Activated CD4-positive, alpha-beta T cell treated with anti-CD3 and anti-CD28 coated beads, Interleukin-2, Interleukin-4, amounts not matched to agents 100 ng/mL and 50 ng/mL, durations not matched to agents 16 hours and 8 hours (primary cell): ENCODE data around the gene KIF26B.

ENCODE experiments used
- DNase-seq: peaks from one replicate; pipeline ENCODE4 v3.0.0-alpha.2; 2020; ENCODE audit warnings: low spot score

Gene KIF26B

DNA sequence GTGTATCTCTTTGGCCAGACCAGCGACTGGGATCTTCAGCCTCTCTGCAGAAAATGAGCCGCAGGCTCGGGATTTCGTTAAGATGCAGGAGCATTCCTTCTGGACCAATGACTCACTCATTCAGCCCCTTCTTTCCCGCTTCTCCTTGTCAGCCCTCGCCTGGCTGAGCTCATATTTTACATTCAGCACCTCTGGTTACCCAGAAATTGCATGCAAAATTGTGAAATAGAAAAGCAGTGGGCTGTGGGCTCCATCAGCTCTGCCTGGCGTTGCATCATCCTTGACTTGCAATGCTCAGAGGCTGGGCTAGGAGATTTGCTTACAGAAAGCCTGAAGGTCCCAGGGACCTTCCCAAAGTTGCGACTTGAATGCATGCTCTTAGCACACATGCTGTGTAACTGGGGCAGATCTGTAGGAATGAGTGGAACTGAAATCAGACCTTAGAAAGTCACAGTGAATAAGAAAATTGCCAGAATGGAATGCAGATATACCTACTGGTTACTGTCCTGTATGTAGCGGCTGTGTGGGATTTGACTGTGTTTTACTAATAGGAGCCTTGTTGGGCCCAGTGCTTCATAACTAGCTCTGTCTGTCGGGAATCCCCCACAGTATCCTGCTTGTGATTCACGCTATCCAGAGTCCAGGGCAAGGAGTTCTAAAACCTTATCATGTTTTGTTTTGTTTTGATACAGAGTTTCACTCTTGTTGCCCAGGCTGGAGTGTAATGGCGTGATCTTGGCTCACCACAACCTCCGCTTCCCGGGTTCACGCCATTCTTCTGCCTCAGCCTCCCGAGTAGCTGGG, 444.8 kb downstream of the KIF26B start:
- no peak for DNase-seq

DNA sequence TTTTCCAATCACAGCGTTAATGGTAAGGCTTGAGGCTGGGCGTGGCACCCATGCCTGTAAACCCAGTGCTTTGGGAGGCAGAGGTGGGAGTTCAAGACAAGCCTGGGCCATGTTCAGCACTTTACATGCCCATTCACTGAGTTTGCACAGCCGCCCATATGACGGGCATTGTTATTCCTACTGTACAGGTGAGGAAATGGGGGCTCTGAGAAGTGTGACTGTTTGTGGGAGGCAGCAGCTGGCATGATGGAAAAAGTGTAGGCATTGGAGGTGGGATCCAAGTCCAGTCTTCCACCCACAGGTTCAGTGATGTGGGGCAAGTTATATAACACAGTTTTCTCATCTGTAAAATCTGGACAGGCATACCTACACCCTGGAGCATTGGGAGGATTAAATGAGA, 445.9 kb downstream of the KIF26B start:
- no peak for DNase-seq

DNA sequence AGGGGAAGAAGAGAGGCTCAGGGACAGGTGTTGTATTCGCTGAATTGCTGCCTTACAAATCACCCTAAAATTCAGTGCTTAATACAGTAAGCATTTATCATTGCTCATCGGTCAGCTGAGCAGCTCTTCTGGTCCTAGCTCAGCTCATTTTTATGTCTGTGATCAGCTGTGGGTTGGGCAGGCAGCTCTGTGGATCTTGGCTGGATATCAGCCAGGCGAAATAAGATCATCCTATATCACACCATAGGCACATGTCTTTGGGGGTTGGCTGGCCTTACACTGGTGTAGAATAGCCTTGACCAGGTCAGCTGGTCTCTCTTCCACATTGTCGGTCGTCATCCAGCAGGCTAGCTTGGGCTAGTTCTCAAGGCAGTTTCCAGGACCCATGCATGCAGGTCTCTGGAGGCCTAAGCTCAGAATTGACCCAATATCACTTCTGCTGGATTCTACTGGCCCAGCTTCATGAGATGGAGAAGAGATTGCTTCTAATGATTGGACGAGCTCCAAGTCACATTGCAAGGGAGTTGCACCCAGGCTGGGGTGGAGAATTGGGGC, 448.6 kb downstream of the KIF26B start:
- DNase-seq, result no peak

DNA sequence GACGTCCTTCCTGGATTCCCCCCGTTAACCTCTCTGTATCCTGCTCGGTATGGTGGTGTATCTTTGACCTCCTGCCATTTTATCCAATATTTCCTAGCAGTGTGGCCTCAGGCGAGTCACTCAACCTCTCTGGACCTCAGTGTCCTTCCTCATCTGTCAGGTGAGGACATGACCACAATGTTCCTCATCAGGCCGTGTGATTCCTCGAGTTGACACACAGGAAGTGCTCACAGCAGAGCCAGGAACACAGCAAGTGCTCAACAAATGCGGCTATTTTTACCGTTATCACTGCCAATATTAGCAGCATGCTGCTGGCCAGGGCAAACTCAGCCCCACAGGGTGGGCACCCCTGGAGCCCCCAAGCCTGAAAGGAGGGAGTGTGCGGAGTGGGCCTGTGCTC, 450.2 kb downstream of the KIF26B start:
- no peak for DNase-seq

DNA sequence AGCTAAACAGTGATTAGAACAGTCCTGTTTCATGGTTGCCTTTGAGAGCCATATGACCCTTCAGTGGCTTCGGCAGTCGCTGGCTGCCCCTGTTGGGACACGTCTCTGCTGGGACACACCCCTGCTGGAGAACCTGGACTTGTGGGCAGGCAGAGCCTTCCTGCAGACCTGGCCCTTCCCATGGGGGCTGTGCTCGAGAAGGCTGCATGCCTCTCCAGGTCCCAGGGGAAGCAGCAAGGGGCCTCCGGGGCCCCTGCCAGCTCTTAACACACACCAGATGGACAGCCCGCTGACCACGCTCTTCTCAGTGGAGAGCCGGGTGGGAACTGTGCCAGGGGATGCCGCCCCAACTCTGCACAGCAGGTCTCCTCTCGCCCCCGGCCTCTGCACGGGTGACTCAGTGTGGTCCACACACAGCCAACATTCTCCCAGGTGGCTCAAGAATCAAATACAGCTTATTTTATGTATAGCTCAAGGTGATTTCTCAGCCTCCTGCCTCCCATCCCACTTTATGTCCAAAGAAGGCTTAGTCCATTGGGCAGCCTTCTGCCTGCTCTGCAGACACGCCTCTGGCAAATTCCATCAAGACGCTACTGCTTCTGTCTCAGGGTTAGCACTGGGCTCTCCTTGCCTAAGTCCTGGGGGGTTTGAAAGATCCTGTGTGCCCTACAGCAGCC, 450.8 kb downstream of the KIF26B start:
- no peak for DNase-seq

DNA sequence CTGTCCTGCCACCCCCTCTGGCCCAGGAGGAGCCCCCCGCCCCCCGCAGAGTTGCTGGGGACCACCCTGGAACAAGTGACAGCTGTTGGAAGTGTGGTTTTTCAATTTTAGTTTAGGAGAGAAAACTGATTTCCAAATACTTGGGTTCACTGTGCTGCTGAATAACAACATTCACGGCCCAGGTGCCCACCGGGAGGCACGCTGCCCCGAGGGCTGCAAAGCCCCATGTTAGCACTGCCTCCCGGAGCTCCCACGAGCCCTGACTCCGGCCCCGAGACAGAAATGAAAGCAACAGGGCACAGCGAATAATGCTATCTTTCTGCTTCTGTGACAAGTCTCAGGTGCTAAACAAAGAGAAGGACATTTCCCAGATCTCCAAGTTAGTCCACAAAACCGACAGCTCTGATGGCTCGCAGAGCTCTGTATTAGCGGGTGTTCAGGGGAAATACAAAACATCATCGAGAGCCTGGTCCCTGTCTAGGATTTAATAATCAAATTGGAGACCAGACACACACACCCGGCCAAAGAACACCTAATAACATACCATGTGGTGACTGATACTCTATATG, 451.5 kb downstream of the KIF26B start:
- no peak for DNase-seq

DNA sequence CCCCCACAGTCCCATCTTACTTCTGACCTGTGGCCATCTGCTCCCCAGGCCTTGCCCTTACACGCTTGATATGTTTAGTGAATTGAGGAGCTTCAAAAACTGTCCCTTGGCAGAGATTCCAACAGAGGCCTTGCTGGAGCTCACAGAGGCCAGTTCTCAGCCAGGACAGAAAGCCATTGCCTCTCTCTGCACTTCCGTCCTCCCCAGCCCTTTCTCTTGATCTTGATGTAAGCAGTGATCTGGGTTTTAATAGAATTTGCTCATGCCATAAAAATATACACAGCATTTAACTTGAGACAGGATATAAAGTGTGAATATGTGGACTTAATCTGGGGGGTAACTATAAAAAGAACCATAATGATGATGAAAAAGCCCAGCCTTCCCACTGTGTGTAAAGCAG, 453.5 kb downstream of the KIF26B start:
- no peak for DNase-seq

DNA sequence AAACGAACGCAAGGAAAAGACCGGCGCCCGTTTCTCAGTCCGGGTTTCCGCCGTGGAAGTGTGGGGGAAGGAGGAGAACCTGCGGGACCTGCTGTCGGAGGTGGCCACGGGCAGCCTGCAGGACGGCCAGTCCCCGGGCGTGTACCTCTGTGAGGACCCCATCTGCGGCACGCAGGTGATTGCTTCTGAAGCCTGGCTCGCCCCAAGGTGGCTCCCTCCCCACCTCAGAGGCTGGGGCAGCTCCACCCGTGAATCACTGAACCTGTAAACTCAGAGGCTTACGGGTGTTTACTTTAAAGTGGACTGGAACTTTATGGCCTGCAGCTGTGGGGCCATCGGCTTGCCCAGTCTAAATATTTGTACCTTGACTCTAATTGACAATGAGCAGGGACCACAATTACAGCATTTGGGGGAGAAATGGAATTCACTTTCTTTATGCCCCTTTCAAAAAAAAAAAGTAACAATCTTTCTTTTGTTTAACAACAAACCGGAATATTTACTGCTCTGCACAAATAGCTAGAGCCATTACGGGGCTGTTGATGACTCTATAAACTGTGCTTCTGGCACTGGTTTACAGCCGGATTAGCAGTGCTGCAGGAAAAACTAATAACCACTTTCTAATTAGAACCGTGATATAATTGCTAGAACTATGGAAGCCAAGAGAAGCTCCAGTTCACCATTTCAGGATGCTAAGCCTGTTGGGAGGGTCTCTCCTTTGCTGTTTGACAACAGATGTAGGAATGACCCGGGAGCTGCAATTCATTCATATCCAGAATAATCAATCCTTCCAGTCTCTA, 454.8 kb downstream of the KIF26B start:
- DNase-seq, result no peak

DNA sequence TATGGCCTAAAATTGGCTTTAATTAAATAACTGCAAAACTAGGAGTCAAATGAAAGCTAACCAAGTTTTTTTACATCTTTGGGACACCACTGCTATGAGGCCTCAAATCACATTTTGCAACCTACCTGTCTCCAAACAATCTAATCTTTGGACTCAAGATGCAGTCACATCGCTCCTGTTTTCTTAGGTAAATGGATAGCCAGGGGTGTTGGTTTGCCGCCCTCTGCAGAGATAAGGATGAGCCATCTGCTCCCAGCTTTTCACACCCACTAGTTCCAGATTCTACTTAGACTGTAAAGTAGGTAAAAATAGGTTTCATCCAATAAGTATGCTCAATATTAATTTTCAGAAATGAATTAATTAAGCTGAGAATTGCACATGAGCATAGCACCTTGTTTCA, 456.5 kb downstream of the KIF26B start:
- no peak for DNase-seq

DNA sequence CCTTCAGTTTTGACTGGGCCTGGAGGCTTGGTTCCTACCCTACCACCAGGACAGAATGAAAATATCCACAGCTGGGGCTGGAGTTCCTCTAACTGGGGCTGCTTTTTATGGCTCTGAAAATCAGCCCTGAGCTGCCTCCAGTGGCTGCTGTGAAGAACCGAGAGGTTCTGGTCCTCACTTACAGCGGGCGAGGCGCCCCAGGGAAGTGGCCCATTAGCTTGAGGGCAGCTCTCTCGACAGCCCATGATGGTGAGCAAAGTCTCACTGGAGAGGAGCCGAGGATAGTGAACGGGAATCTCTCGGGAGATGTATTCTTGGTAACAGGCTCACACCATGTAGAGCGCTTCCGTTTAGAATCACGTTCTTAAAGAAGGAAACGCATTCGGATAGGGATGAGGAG, 459.7 kb downstream of the KIF26B start:
- DNase-seq, result no peak

DNA sequence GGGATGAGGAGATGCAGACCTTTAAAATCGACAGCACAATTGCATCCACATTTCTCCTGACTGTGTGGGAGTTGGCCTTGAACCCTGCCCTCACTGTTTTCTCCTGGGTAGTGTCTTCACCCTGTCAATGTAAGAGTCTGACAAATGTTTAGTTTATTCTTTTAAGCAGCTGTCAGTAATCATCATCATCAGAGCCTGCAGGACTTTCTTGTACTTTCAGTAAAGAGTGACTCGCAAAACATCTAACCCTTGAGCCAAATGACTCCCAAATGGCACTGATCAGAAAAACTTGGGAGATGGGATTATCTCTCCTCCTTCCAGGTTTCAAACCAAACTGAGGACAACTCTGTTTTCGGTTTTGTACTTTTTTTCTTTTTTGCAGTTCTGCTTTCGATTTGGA, 460.2 kb downstream of the KIF26B start:
- DNase-seq, result no peak

DNA sequence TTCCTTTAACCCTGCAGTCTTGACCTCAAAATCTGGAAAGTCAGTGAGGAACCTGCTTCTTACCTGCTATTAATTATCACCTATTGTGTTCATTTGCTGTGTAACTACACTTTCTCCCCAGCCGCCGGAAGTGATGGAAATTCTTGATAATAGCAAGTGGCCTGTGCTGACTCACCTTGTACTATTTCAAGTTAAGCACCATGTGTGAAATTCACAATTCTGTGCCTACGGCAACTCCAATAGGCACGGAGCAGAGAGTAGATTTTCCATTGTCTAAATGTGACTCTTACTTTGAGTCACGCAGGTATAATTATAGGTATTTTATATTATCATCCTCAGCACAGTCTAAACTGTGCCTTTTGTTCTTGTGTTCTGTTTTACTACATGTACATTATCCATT, 466.8 kb downstream of the KIF26B start:
- no peak for DNase-seq

DNA sequence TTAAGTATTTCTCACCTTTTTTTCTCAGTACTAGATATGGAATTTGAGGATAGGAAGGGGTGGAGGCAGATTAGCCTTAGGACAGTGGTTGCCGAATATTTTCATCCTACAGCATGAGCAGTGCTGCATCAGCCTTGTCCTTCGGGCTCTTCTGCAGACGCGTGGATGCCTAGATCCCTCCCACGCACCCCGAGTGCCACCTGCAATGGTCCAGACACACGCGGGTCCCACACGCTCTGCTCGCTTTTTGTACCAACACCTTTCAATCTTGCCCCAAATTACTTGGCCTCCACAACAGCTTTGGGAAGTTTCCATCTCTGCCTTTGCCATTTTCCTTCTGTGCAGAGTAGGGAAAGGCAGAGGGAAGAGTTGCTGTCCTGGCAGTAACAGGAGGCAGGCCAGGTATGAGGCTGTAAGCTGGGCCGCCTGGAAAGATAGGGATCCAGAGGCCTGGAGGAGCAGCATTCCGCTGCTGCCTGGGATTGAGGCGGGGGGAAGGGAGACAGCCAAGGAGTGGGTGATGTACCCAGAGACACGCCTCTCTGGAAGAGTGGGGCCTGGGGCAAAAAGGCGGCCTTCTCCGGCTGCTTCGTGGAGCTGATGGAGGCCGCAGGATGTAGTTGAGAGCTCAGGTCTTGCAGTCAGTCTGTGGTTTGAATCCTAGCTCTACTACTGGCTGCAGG, 467.7 kb downstream of the KIF26B start:
- no peak for DNase-seq

DNA sequence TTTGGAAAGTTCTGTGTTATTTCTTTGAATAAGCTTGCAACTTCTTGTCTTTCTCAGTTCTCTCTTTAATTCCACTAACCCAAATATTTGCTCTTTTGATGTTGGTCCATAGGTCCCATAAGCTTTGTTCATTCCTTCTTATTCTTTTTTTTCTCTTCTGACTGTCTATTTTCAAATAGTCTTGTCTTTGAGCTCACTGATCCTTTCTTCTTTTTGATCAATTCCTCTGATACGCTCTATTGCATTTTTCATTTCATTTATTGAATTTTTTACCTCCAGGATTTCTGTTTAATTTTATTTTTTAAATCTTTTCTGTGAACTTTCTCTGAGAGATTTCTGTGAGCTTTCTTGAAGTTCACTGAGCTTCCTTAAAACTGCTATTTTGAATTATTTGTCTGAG, 486.6 kb downstream of the KIF26B start:
- no peak for DNase-seq

DNA sequence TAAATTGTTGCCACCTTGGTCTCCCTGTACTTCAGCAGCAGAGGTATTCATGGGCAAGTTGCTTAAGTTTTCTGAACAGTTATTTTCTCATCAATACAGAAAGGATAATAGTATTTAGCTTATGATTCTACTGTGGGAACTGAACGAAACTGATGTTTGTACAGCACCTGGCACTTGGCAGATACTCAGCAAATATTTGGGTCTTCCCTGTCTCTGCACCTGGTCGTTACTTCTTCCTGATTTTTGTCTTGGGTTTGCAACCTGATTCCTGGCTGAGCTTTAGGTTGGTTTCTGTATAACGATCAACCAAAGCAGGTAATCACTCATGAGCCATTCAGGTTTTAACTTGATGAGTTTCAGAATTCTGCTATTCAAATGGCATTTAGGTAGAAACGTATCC, 490.6 kb downstream of the KIF26B start:
- DNase-seq, result no peak

DNA sequence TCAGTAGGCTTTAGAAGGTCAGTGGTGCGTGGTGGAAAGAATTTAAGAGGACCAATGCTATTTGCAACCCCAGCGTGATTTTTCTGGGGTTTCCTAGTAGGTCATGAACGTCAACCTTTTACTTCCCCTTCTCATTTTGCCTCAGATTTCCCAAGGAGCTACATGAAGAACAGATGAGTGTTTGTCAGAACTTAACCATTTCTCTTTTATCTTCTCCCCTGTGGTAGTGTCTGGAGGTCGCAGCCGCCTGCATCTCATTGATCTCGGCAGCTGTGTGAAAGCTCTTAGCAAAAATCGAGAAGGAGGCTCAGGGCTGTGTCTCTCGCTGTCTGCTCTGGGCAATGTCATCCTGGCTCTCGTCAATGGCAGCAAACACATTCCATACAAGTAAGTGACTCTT, 491.1 kb downstream of the KIF26B start:
- DNase-seq, result no peak

DNA sequence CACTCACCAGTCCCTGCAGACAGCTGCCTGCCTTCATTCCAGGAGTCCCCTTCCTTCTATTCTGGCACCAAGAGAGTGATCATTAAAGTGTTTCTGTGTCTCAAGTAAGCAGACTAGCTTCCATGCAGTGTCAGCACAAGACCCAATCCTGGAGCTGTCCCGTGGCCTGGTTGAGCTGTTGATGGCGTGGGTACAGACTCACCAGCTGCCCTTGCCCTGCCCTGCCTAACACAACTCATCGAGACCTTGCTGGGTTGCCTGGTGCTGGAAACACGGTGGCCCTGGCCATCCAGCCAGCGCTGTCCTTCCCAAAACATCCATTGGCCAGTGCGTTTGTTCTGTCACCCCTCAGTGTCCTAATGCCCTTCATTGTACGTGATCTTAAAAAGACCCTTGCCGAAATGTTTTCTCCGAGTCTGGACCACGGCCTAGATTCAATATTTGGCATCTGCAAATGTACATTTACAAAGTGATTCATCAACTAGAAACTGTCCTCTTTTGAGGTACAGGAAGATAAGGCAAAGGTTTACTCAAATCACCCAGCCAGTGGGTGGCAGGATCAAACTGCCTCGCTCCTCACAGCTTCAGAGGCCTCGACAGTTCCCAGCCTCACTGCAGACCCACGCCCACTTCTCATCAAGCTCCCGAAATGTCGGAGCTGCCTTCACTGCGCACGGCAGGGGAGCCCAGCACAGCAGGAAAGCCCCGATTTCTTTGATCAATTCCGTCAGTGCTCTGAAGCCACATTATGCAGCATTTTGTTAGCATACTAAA, 494.2 kb downstream of the KIF26B start:
- DNase-seq, result no peak

DNA sequence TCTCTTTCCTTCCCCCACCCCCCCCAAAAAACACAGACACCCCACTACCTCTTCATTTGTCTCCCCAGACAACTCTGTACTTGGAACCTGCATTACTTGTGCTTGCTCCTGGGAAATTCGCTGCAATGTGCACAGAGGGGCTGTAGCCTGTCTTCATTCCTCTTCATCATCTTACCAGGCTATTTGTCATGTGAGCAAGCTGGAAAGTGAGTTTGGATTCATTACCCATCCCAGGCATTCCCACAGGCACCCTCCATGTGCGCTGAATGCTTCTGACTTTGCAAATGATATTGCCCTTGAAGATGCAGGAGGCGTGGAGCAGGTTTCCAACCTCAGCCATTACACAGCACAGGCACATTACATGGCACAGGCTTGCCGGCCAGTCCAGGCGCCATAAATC, 494.9 kb downstream of the KIF26B start:
- no peak for DNase-seq

DNA sequence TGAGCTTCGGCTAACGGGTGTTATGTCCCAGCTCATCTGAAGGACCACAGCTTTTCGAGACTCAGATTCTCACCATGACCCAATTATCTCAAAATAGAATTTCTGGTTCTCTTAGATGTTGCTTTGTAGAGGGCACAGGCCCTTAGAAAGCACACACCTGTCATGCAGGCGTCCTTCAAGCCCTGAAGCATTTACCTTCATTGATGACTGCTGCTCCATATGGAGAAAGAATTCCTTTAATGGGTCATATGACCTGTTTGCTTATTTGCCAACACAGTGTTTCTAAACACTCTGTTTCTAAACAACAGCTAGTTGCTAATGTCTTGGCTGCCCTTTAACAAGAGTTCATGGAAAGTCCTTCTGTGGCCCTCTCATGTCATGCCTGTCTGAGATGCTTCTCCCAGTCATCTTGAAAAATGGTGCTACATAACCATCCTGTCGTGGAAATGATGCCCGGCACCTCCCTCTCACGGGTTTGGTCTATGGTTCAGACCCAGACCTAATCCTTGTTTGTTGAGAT, 495.7 kb downstream of the KIF26B start:
- DNase-seq, result no peak

DNA sequence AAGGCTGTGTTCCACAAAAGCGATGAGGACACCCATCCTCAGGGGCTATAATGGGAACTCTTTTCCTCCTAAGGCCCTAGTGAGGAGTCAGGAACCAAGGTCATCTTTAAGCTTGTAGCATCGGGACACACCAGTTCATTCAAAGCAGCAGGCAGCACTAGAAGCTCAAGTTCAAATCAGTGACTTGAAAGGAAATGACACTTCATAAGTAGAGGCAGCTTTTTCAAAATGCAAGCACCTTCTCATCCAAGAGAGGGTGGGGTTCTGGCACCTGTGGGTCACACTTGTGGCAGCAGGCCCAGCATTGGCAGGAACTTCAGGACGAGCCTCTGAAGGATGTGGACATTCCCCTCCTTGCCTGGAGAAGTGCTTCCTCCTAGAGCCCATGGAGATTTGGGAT, 496.3 kb downstream of the KIF26B start:
- no peak for DNase-seq

DNA sequence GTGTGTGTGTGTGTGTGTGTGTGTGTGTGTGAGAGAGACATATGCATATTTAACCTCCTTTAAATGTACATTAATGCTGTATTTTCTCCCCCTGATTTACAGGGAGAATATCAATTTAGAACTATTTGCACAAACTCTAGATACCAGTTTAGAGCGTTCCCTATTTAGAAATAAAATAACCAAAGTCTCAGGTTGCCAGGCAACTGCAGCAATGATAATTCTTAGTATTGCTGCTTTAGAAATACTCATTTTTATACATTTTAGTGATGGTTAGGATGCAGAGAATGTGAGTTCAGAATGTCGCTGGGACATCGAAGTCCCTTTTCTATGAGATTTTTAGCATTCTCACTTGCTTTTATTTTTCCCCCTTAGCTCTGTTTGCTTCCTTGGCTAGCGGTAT, 497.3 kb downstream of the KIF26B start:
- no peak for DNase-seq
